HG02610 (cell line): ENCODE data around the gene AKT1S1.

Source experiments
- ATAC-seq: cut with Tn5 transposase; IDR thresholded peaks from one replicate; pipeline ENCODE4 v1.9.1; 2021; ENCODE audit warnings: mild to moderate bottlenecking, moderate library complexity; ENCODE audit not compliant: unreplicated experiment

The AKT1S1 gene

DNA sequence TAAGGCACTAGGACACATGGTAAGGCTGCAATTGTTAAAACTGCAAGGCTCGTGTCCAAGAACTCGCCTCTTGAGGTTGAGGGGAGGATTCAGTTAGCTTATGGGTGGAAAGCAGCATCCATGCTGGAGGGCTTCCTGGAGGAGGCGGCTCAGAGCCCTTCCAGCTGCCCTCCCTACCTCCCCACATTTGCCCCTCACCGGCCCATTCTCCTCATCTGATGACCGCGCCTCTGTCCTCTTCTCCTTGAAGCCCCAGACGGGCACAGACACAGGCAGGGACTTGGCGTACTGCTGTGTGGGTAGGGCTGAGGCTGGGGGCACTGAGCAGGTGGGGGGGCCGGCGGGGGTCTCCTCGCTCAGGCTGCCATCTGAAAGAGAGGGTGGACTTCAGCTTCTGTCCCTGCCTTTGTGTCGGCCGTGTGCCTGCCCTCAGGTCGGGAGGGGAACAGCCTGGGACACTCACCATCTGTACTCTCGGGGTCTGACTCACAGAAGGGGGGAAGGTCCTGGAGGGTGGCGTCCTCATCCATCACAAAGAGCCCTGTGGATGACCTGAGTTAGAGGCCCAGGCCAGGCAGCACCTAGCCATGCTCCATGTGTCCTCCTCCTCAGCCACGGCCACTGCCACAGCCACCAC, 5.7 kb downstream of the AKT1S1 start:
- no peak for ATAC-seq

GRCh38 chr19:49870309-49870901, 6.8 kb downstream of the AKT1S1 start:
- ATAC-seq: no peak

- peak; percentile 75 for ATAC-seq
Measured at GRCh38 chr19:49869484-49870308, 7.5 kb downstream of the AKT1S1 start.

DNA sequence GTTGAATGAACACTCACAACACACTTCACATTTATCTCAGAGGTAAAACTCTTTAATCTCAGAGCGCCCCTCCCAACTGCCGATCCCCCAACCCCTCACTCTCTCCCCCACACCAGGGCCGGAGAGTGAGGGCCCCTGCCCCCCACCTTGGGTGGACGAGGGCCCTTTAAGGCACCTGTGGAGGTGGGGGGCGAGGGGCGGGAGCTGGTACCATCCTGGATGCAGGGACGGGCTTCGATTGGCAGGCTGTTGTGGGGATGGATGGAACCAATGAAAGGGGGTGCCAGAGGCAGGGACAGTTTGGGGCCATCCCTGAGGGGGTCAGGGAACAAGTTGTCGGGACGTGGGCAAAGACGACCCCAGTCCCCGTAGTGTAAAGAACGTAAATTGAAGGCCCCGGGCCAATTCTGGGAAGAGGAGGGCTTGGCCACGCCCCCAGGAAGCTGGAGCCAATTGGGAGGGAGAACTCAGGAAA, 8.1 kb downstream of the AKT1S1 start:
- ATAC-seq: peak; percentile 11

DNA sequence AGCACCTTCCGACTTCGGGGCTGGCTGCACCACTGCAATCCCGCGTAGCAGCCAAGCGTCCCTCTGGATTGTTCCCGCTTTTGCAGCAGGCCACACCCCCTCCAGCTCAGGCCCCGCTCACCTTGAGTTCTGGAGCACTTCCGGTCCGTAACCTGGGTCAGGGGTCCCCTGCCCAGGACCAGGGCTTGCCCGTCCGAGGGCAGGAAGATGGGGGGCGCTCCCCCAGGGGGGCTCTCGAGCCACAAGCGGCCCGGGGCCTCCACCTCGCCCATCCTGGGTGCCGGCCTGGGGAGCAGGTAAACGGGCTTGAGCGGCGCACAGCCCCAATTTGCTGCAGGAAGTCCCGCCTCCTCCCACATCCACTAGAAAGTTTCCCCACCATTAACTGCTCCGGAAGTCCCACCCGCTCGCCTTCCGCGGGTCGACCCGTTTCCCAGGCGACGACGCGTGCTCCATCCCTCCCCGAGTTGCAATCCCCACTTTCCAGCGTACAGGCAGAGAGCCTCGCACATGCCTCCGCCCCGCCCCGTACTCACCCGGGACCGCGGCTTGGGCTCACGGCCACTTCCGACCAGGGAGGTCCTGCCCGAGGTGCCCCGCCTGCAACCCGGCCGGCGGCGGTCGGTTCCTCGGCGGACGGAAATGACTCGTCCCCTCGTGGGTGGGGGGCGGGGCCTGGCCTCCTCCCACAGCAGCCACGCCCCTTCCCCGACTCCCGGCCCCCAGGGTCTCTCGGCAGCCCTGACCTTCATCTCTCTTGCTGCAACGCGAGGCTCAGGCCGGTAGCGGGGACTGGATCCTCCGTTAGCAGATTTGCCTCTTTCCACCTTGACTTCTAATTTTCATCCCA, 10.0 kb downstream of the AKT1S1 start, which contains the start of gene PNKP:
TSS of gene PNKP (minus strand) at position 644 of the 850 bp plus-strand sequence. CDS start at position 272, 372 bp downstream.
- peak; percentile 35 for ATAC-seq

- no peak for ATAC-seq
Measured at GRCh38 chr19:49864890-49865289, 12.3 kb downstream of the AKT1S1 start.

- no peak for ATAC-seq
Measured at GRCh38 chr19:49863935-49864320, 13.2 kb downstream of the AKT1S1 start.

DNA sequence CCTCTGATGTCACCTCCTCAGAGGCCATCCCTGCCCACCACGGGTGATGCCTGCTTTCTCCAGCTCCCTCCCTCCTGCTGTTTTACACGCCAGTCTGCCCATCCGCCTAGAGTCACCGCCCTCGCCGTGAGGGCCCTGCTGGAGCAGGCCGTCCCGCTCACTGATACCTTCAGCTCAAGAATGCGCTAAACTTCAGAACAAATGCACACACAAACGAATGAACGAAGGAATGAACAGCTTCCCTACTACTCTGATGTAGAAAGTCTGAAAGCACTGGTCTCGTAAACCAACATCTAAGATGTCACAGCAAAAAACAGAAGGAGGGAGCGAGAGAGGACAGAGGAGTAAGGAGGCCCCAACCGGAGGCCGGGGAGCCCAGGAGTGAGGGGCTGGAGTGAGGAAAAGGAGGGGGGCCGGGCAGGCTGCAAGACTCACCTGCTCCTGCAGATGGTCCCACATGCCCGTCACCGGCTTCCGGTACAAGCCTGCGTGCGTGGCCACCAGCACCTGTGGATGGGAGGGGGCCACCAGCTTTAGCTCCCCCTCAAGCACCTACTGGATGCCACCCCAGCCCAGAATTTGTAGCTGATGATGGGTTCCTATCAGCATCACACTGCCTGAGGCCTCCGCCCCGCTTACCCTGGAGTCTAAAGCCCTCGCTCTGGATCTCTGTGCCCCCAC, 13.8 kb downstream of the AKT1S1 start:
- no peak for ATAC-seq

DNA sequence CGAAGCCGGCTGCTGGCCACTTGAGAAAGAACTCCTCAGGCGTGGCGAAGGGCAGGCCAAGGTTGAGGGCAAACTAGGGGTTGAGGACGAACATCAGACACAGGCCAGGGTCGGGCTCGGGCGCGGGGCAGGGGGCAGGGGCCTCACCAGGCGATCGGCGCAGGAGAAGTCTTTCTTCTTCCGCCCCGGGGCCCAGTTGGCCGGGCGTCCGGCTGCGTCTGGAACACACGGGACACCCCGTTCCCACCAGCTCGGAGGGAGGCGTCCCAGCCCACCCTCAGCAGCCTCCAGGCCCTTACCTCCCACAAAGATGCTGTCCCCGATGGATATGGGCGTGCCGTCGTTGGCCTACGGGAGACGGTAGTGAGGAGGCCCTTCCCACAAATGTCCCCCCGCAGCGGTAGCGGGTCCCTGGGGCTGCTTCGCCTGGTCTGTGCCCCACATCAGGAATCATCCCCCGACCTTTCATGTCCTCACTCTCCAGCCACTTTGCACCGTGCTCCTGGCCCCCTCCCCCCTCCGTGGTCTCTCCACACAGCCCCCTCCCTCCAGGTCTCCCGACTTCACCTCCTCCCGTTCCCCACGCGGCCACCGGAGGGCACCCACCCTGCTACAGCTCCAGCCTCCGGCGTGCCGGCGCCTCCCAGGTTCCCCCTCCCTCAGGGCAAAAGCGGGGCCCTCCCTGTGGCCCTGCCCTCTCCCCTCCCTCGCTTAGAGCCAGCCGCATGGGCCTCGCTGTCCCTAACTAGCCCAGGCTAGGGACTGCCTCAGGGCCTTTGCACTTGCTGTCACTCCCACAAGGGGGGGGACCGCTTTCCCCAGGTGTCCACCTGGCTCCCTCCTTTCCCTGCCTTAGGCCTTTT, 14.5 kb downstream of the AKT1S1 start:
- no peak for ATAC-seq

- no peak for ATAC-seq
Measured at GRCh38 chr19:49861541-49862378, 15.4 kb downstream of the AKT1S1 start.

DNA sequence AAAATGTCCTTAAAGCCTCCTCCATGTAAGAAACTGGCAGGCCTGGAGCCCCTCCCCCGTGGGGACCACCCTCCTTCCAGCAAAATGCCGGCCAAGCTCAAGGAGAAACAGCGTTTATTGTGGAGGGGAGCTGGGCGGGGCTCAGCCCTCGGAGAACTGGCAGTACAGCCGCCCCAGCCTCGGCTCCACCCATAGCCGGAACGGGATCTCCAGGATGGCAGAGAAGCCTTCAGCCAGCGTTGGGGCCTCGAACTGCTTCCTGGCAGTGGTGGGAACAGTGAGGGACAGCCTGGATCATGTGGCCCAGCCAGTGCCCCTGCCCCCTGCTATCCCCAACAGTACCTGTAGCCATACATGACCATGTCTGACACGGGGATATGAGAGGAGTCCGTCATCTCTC, 16.0 kb downstream of the AKT1S1 start:
- ATAC-seq: no peak

GRCh38 chr19:49860336-49861102, 16.6 kb downstream of the AKT1S1 start:
- ATAC-seq: no peak

DNA sequence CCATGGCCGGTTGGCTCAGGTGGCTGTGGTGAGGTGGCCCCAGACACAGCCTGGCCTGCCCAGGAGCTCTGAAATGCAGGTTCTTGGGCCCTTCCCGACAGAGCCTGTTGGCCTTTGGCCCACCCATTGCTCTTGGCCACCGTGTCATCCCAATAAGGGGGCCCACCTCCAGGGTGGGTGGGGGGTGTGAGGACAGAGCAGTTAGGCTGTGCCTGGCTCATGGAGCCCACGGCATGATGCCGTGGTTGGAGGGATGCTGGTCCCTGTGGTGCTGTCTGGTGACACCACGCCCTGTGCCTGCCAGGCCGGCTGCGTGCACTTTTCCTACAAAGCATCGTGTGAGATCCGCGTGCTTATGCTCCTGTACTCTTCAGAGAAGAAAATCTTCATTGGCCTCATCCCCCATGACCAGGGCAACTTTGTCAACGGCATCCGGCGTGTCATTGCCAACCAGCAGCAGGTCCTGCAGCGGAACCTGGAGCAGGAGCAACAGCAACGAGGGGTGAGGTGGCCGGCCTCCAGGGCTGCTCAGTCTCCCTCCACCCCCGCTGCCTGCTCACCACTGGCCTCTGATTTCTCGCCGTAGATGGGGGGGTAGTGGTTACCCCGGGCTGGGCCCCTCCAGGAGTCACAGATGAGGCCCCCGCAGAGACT, 17.3 kb downstream of the AKT1S1 start:
- no peak for ATAC-seq

DNA sequence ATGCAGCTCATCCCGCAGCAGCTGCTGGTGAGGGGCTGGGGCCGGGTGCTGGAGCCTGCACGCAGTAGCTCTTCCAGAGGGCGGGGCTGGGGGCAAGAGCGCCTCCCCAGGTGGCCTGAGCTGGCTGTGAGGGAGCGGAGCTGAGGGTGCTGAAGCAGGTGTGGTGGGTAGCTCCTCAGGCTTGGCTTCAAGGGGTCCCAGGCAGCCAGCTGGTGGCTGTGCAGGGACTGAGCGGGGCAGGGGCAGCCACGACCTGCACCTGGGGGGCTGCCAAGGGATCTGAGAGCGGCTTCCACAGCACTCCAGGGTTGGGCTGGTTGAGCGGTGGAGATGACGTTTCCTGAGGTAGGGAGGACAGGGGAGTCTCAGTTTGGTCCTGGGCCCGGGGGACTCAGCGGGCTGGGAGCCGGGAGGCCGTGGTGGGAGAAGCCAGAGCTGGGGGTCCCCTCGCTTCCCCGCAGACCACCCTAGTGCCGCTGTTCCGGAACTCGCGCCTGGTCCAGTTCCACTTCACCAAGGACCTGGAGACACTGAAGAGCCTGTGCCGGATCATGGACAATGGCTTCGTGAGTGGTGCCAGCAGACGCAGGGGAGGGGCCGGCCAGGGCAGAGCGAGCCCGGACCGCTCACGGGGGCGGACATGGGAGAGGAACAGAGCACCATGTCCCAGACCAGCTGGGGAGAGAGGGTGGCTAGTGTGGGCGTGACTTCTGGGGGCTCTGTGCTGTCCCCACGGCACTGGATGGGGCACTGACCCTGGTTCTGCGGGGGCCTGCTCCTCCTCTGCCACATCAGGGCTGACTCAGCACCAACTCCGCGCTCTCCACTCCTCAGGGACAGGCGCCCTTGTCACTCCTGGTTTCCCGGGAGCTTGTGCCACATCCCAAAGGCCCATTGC, 18.8 kb downstream of the AKT1S1 start:
- no peak for ATAC-seq

DNA sequence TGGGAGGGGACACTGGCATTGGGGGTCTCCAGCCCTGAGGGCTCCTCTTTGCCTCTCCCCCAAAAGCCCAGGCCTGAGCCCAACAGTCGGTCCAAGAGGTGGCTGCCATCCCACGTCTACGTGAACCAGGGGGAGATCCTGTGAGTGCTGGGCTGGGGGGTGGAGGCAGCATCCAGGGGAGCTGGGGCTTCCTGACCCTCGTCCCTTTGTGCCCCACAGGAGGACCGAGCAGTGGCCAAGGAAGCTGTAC, 19.4 kb downstream of the AKT1S1 start:
- ATAC-seq: no peak

DNA sequence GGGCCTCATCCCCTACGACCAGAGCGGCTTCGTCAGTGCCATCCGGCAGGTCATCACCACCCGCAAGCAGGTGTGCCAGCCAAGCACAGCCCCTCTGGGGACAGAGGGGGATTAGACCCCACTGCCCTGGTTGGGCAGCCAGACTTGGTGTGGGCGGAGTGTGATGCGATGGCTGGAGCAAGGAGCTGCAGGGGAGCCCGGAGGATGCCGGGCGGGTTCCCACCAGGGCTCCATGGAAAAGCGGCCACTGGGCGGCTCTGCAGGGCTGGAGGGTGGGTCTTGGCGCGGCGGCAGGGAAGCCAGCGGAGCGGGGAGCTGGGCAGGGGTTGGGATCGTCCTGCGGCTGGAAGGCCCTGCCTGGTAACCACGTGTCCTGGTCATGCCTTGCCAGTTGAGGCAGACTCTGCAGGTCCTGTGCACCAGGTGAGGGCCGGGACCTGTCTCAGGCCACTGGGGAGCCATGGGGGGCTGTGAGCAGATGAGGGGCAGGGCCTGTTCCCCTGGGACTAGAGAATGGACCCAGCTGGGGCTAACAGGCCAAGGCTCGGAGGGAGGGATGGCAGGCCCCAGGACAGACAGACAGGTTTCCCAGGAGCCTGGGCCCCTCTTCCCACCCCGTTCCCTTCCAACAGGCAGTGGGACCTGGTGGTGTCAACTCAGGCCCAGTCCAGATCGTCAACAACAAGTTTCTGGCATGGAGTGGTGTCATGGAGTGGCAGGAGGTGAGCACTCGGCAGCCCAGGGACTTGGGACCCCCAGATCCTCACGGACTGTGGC, 19.9 kb downstream of the AKT1S1 start:
- ATAC-seq: no peak
